Spleen (tissue), 11 donors: ENCODE measurements around the gene HADHB. TPM values are rescaled to one million over a fixed set of nuclear protein-coding genes. Genes with fewer than 3 reads are reported as not detected.

ENCODE experiments used
- DNase-seq: peaks from one replicate; pipeline ENCODE4 v3.0.0-alpha.2; 2020
- H3K27ac ChIP-seq, 8 donors: fragments of 200-600 bp; sonication (generic) in 7 of 8; 1 replicate in 4 of 8; 2 replicates in 4 of 8; pipeline versions ENCODE4 v1.5.0 to v1.8.0; 2016 to 2021; ENCODE audit warnings: inconsistent platforms in 4 of 8, mild to moderate bottlenecking in 4 of 8, moderate library complexity in 1 of 8
- H3K27me3 ChIP-seq, 7 donors: fragments of 200-600 bp; sonication (generic) in 6 of 7; replicated peaks in 1 of 7; 1 replicate in 4 of 7; 2 replicates in 3 of 7; pipeline versions ENCODE4 v1.5.0 to v1.8.0; 2016 to 2021; ENCODE audit warnings: inconsistent platforms in 3 of 7, mild to moderate bottlenecking in 1 of 7
- H3K36me3 ChIP-seq, 6 donors: fragments of 200-600 bp; sonication (generic) in 5 of 6; 1 replicate in 4 of 6; 2 replicates in 2 of 6; pipeline versions ENCODE4 v1.5.0 to v1.8.0; 2016 to 2021; ENCODE audit warnings: inconsistent platforms in 2 of 6
- H3K4me1 ChIP-seq, 6 donors: fragments of 200-600 bp; sonication (generic) in 5 of 6; 1 replicate in 3 of 6; 2 replicates in 3 of 6; pipeline versions ENCODE4 v1.5.0 to v1.8.0; 2016 to 2021; ENCODE audit warnings: inconsistent platforms in 3 of 6
- H3K4me3 ChIP-seq, 8 donors: fragments of 200-600 bp; sonication (generic) in 7 of 8; 1 replicate in 4 of 8; 2 replicates in 4 of 8; pipeline versions ENCODE4 v1.5.0 to v1.8.0; 2016 to 2021; ENCODE audit warnings: inconsistent platforms in 4 of 8, mild to moderate bottlenecking in 4 of 8, moderate library complexity in 2 of 8
- H3K9me3 ChIP-seq, 8 donors: fragments of 200-600 bp; sonication (generic) in 7 of 8; 1 replicate in 4 of 8; 2 replicates in 4 of 8; pipeline versions ENCODE4 v1.5.0 to v1.8.0; 2016 to 2021; ENCODE audit warnings: inconsistent platforms in 4 of 8
- CTCF ChIP-seq, 11 experiments: fragments of 200-600 bp in 7 of 11; fragments of 450-650 bp in 4 of 11; sonication (generic) in 4 of 11; IDR thresholded peaks in 8 of 11; conservative IDR thresholded peaks in 3 of 11; 1 replicate in 7 of 11; 2 replicates in 4 of 11; pipeline versions ENCODE4 v1.4.0 to v1.8.0; 2016 to 2021; ENCODE audit warnings: antibody characterized with exemption in 11 of 11, inconsistent platforms in 4 of 11, mild to moderate bottlenecking in 1 of 11
- POLR2A ChIP-seq, 3 donors: fragments of 450-650 bp; IDR thresholded peaks; one replicate each; pipeline ENCODE4 v1.5.1; 2017; ENCODE audit warnings: antibody characterized with exemption in 3 of 3, mild to moderate bottlenecking in 1 of 3
- POLR2AphosphoS5 ChIP-seq, 3 donors: sonication (generic); formaldehyde crosslinking; IDR thresholded peaks; one replicate each; pipeline ENCODE4 v1.5.1; 2017; ENCODE audit warnings: antibody characterized with exemption in 3 of 3
- WGBS, 5 donors: extraction: QIAGEN DNeasy Blood & Tissue Kit in 3 of 5; methylation state at CpG; one replicate each; pipeline versions ENCODE4 v1.1.5 to v1.1.7; 2013 to 2018; 5-methylcytosine and 5-hydroxymethylcytosine counted together
- intact Hi-C: fragments of 100-400 bp; cut with DNase I; formaldehyde crosslinking; loops from one replicate; pipeline ENCODE4 v1.15.0; 2023; ENCODE audit warnings: low total_unique reads
- polyA plus RNA-seq, 3 donors: library from polyadenylated mRNA; stranded (reverse); fragments of 200-250 nt; gene quantifications; one replicate each; pipeline ENCODE4 v1.2.1, GENCODE V29; 2013
- total RNA-seq, 7 donors: library from RNA; depleted of rRNA in 3 of 7; stranded (reverse); fragments of >200 nt in 3 of 7; fragmentation: NEBNext Ultra II Directional in 4 of 7; extraction: Animal tissue kit (Norgen Biotek cat#: 25700) in 4 of 7; gene quantifications; one replicate each; pipeline versions ENCODE4 v1.1.0 to v1.2.1, GENCODE V29; 2016 to 2021
- donor health status: healthy with polysubstance abuse.
- donor health status: DM: no; HTN: no; CAD: no; lungs with moderate emphysema.
- donor health status: DM: no; HTN: no; CAD: no.
- donor health status: Bipolar disorder and iron deficiency.
- donor health status: healthy.
- donor health status: DM: no; HTN: no; CAD: no.
- donor health status: DM: yes; HTN: yes; CAD: no.

Gene HADHB
- total and polyA plus RNA-seq, 10 donors: 54.0 to 165 (median 108) TPM

DNA sequence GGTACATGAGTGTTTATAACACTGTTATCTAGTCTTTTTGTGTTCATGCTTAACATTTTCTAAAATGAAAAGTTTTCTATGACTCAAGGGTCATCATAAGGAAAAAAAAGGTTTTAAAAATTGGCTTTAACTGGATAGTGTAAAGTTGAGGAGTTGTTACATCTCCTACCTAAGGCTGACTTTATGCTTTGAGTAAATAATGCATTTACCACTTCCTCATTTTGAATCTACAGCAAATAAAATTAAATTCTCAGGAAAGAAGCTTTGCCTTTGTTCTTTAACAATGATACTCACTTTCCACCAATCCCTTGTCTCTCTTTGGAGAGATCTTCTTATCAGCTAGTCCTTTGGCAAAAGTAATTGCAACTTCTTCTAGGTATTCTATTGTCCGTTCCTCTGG lies 30.0 kb upstream of the HADHB start:
- no peak for TF ChIP-seq CTCF (IDR thresholded peaks at IDR 0.05 in 8 of 11, conservative IDR thresholded peaks at IDR 0.05 in 3 of 11)
- TF ChIP-seq POLR2AphosphoS5 (IDR thresholded peaks at IDR 0.05): no peak
- TF ChIP-seq POLR2A (IDR thresholded peaks at IDR 0.05): no peak

DNA sequence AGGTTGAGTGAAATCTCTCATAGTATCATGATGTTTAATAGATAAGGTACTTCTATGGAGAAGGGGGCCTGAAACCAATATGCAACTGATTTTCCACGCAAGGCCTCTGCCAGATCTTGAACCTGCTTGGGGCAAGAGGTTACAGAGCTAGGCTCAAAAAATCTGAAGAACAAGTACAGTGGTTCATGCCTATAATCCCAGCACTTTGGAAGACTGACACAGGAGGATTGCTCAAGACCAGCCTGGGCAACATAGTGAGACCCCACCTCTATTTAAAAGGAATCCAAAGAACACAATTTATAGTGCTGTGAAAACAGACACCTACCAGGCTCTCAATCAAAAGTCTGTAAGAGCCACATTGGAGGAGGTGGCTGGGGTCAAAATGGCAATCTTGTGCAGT lies 28.9 kb upstream of the HADHB start:
- Histone ChIP-seq H3K27me3 (no peaks in the 10 kb centered on the region), H3K4me1 (no peaks in the 10 kb centered on the region), H3K9me3 (peaks cover 0 to 6% (median 0%) of the 10 kb centered on the region in 8 donors), H3K4me3 (no peak overlapping the region), H3K27ac (no peak overlapping the region), H3K36me3 (peaks cover 10 to 100% (median 64%) of the 10 kb centered on the region in 6 donors)
- no peak for DNase-seq
- WGBS, 5 donors: 90 to 100% (median 98%) methylated on average over 1 of the region's 1 CpG
- intact Hi-C loops: no loop called here
- no peak for TF ChIP-seq POLR2A (IDR thresholded peaks at IDR 0.05)

More for the DNA sequence above, 30.0 kb upstream of the HADHB start:
- H3K36me3 ChIP-seq: peaks cover 10 to 100% (median 75%) of the 10 kb centered on the region in 6 donors
- DNase-seq: no peak
- H3K9me3 ChIP-seq: peaks cover 0 to 6% (median 0%) of the 10 kb centered on the region in 8 donors
- no peak overlapping the region for H3K4me3 ChIP-seq
- H3K27ac ChIP-seq: no peak overlapping the region
- intact Hi-C loops: no loop called here
- no peaks in the 10 kb centered on the region for H3K27me3 ChIP-seq
- no peaks in the 10 kb centered on the region for H3K4me1 ChIP-seq
- WGBS, 5 donors: 91 to 100% (median 93%) methylated on average over 1 of the region's 1 CpG

DNA sequence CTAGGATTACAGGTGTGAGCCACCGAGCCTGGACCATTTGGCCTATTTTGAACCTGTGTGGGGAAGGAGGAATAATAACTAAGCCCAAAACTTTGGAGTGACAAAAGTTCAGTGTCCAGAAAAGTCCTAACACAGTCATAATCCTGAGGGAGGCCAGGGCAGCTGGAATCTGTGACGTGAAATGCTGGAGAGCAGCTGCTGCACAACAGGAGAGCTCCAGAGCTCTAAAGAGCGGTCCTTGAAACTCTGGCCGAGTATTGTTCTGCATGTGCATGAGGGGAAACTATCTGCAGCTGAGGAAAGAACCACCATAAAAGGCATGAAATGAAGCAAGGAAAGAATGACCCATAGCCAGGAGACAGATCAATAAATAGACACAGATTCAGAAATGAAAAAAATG lies 28.2 kb upstream of the HADHB start:
- Histone ChIP-seq H3K36me3 (peaks cover 10 to 100% (median 58%) of the 10 kb centered on the region in 6 donors), H3K27me3 (no peaks in the 10 kb centered on the region), H3K9me3 (peaks cover 0 to 6% (median 0%) of the 10 kb centered on the region in 8 donors), H3K27ac (no peak overlapping the region), H3K4me3 (no peak overlapping the region), H3K4me1 (no peaks in the 10 kb centered on the region)
- DNase-seq: no peak
- 96 to 100% (median 98%) methylated on average over 4 of the region's 4 CpGs for WGBS, 5 donors
- intact Hi-C loops: no loop called here
- TF ChIP-seq CTCF (IDR thresholded peaks at IDR 0.05 in 8 of 11, conservative IDR thresholded peaks at IDR 0.05 in 3 of 11) (no peak), POLR2A (IDR thresholded peaks at IDR 0.05) (no peak), POLR2AphosphoS5 (IDR thresholded peaks at IDR 0.05) (no peak)

- DNase-seq: no peak
- no peaks in the 10 kb centered on the region for H3K27me3 ChIP-seq
- WGBS, 5 donors: 79 to 83% (median 81%) methylated on average over 6 of the region's 6 CpGs
- TF ChIP-seq CTCF (IDR thresholded peaks at IDR 0.05 in 8 of 11, conservative IDR thresholded peaks at IDR 0.05 in 3 of 11): no peak
- no peak for TF ChIP-seq POLR2AphosphoS5 (IDR thresholded peaks at IDR 0.05)
- no peak for TF ChIP-seq POLR2A (IDR thresholded peaks at IDR 0.05)
- H3K4me3 ChIP-seq: no peak overlapping the region
- H3K36me3 ChIP-seq: peaks cover 7 to 100% (median 53%) of the 10 kb centered on the region in 6 donors
- peaks cover 0 to 6% (median 0%) of the 10 kb centered on the region in 8 donors for H3K9me3 ChIP-seq
- intact Hi-C loops: no loop called here
- H3K4me1 ChIP-seq: no peaks in the 10 kb centered on the region
- no peak overlapping the region for H3K27ac ChIP-seq
Observed at GRCh38 chr2:26217720-26218119, 27.0 kb upstream of the HADHB start.

- WGBS, 5 donors: 91 to 100% (median 98%) methylated on average over 1 of the region's 1 CpG
- TF ChIP-seq POLR2AphosphoS5 (IDR thresholded peaks at IDR 0.05) (no peak), POLR2A (IDR thresholded peaks at IDR 0.05) (no peak), CTCF (IDR thresholded peaks at IDR 0.05 in 8 of 11, conservative IDR thresholded peaks at IDR 0.05 in 3 of 11) (no peak)
- no peaks in the 10 kb centered on the region for H3K4me1 ChIP-seq
- H3K36me3 ChIP-seq: peaks cover 4 to 100% (median 40%) of the 10 kb centered on the region in 6 donors
- no peak overlapping the region for H3K4me3 ChIP-seq
- H3K27ac ChIP-seq: no peak overlapping the region
- peaks cover 0 to 11% (median 0%) of the 10 kb centered on the region in 8 donors for H3K9me3 ChIP-seq
- H3K27me3 ChIP-seq: no peaks in the 10 kb centered on the region
- no peak for DNase-seq
- intact Hi-C loops: no loop called here
Observed at GRCh38 chr2:26223018-26223417, 21.7 kb upstream of the HADHB start.
